ENCODE data around the gene DLG2.

The DLG2 gene

DNA sequence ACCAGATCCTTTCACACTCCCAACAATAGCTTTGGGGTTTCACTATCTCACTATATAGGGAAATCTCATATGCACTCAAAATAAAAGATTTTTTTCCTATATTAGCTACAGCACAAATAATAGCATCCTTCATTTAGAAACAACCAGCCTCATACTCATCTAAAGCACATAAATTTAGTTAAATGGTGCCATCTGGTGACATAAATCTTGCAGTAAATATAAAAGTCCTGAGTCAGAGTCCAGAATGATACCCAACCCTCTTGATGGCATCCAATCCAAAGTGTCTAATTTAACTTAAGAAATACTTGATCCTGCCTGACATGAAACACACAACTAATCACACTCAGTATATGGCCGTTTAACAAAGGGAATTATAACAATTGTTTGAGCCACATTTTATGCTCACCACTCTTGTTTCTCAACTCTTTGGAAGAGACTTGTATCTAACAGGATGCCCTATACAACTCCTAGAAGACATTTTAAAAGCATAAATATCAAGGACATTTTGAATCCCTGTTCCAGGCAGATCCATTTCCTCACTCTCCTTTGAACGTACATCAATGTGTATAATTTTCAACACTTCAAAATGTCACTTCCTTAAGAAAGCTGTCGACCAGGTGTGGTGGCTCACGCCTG, 36.2 kb downstream of the DLG2 start:
- DNase-seq (ENCODE audit: low read depth, low spot score): peak; percentile 10
- H3K4me3 ChIP-seq (ENCODE audit: low read length): no peak overlapping the region

- H3K4me3 ChIP-seq (ENCODE audit: low read length): no peak overlapping the region
- DNase-seq (ENCODE audit: low read depth, low spot score): no peak
These were observed 37.8 kb downstream of the DLG2 start for GRCh38 chr11:85589373-85589772.

DNA sequence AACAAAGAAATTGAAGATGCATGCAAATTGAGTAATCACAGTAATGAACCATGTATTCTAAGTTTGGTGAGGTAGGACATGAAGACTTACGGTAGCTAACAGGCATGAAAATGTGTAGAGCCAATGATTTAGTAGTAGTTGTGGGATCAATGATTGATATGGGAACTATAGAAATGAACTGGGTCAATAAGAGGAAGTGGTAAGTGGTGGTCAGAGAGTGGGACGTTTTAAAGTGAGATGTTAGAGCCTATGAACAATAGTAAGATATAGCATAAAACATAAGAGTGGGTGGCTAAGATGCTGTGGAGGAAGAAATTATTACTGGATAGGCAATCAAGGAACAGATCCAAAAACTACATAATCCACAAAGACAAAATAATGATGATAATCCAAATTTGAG, 45.0 kb downstream of the DLG2 start:
- no peak overlapping the region for H3K4me3 ChIP-seq (ENCODE audit: low read length)
- no peak for DNase-seq (ENCODE audit: low read depth, low spot score)

DNA sequence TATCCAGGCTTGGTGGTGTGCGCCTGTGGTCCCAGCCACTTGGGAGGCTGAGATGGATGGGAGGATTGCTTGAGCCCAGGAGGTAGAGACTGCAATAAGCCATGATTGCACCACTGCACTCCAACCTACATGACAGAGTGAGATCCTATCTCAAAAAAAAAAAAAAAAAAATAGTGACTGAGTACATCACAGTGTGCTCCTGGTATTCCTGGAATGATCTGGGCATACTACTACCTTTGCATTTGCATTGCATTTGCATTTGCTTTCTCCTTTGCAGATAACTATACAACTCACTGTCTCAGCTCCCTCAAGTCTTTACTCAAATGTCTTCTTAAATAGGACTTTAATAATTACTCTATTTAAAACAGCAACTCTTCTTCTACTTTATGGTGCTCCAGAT, 51.8 kb downstream of the DLG2 start:
- no peak for DNase-seq (ENCODE audit: low read depth, low spot score)
- no peak overlapping the region for H3K4me3 ChIP-seq (ENCODE audit: low read length)

- H3K4me3 ChIP-seq (ENCODE audit: low read length): no peak overlapping the region
- DNase-seq (ENCODE audit: low read depth, low spot score): no peak
These were observed 55.1 kb downstream of the DLG2 start for GRCh38 chr11:85572056-85572455.

- no peak for DNase-seq (ENCODE audit: low read depth, low spot score)
- H3K4me3 ChIP-seq (ENCODE audit: low read length): no peak overlapping the region
These were observed 57.6 kb downstream of the DLG2 start for GRCh38 chr11:85569525-85569924.

DNA sequence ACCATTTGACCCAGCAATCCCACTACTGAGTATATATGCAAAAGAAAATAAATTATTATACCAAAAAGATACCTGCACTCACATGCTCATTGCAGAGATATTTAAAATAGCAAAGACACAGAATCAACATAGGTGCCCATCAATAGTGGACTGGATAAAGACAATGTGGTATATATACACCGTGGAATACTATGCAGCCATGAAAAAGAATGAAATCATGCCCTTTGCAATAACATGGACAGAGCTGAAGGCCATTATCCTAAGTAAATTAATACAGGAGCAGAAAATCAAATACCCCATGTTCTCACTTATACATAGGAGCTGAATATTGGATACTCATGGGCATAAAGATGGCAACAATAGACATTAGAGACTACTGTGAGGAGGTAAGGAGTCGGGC, 68.7 kb downstream of the DLG2 start:
- no peak for DNase-seq (ENCODE audit: low read depth, low spot score)
- H3K4me3 ChIP-seq (ENCODE audit: low read length): no peak overlapping the region

DNA sequence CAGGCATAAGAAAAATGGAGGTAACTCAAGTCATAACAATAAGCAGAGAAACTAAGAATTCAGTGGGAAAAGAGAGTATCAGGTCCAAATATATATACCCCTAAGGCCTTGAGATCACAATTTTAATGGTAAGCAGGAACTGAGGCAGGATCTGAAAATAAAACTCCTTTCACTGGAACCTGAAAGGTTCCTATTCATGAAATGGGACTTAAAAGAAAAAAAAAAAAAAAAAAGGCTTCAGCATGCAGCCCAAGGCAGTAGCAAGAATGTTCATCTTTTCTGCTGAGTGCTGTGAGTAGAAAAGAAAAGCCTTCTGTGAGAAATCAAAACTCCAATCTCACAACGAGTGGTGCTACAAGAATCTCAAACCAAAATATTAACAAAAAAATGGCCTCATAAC, 75.3 kb downstream of the DLG2 start:
- no peak for DNase-seq (ENCODE audit: low read depth, low spot score)
- no peak overlapping the region for H3K4me3 ChIP-seq (ENCODE audit: low read length)

GRCh38 chr11:85541683-85542082, 85.5 kb downstream of the DLG2 start:
- no peak overlapping the region for H3K4me3 ChIP-seq (ENCODE audit: low read length)
- no peak for DNase-seq (ENCODE audit: low read depth, low spot score)

DNA sequence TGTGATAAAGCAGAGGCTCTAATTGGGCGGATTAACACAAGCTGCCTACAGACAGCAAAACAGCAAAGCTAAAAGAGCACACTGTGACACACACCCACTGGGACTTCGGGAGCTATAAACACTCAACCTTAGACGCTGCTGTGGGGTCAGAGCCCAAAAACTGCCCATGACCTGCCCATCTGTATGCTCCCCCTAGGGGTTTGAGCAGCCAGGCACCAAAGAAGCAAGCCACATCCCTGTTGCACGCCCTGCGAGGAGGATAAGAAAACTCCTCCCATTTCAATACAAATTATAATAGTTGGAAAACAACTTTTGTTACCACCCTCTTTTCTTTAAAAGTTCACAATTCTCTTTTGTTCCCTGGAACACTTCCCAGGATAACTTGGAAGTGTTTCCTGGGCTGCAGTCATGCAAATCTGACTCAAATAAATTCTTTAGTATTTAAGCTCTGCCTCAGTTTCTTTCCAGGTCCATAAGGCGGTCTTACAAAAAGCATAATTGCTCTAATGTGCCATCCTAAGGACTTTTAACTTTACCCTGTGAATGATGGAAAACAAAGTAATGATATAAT, 86.4 kb downstream of the DLG2 start:
- no peak for DNase-seq (ENCODE audit: low read depth, low spot score)
- no peak overlapping the region for H3K4me3 ChIP-seq (ENCODE audit: low read length)

DNA sequence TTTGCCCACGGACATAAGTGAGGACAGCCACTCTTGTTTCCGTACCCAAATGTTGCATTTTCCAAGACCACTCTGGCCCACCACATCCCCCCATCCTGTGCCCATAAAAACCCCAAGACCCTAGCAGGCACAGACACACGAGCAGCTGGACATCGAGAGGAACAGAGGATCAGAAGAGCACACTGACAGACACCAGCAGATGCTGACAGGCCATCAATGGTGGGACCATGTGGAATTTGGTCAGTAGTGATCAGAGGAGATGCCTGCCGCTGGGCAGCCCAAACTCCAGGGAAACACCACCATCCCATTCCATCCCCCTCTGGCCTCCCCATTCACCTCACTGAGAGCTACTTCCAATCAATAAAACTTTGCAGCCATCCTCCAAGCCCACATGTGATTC, 87.0 kb downstream of the DLG2 start:
- DNase-seq (ENCODE audit: low read depth, low spot score): no peak
- no peak overlapping the region for H3K4me3 ChIP-seq (ENCODE audit: low read length)

GRCh38 chr11:85539740-85540139, 87.4 kb downstream of the DLG2 start:
- no peak for DNase-seq (ENCODE audit: low read depth, low spot score)

GRCh38 chr11:85539029-85539689, 88.0 kb downstream of the DLG2 start:
- no peak overlapping the region for H3K4me3 ChIP-seq (ENCODE audit: low read length)
- DNase-seq (ENCODE audit: low read depth, low spot score): no peak

More at GRCh38 chr11:85539740-85540139, 87.4 kb downstream of the DLG2 start:
- H3K4me3 ChIP-seq (ENCODE audit: low read length): no peak overlapping the region

DNA sequence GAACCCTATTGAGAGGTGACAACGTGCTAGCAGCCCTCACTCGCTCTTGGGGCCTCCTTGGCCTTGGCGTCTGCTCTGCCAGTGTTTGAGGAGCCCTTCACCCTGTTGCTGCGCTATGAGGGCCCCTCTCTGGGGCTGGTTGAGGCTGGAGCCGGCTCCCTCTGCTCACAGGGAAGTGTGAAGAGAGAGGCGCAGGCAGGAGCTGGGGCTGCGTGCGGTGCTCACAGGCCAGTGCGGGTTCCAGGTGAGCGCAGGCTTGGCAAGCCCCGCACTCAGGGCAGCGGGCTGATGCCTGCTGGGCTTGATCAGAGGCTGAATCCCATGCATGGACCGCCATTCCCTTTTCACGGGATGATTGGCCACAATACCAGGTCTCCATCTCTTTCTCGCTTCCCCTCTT, 90.7 kb downstream of the DLG2 start:
- DNase-seq (ENCODE audit: low read depth, low spot score): no peak
- H3K4me3 ChIP-seq (ENCODE audit: low read length): no peak overlapping the region

DNA sequence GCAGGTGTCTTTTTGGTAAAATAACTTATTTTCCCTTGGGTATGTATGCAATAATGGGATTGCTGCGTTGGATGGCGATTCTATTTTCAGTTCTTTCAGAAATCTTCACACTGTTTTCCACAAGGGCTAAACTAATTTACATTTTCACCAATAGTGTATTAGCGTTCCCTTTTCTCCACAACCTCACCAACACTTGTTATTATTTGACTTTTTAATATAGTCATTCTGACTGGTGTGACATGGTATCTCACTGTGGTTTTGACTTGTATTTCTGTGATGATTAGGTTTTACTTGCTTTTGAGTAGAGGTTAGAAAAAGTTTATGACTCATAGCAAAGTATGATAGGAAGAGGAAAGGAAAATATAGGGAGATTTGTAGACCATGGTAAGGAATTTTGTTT, 92.3 kb downstream of the DLG2 start:
- no peak for DNase-seq (ENCODE audit: low read depth, low spot score)
- H3K4me3 ChIP-seq (ENCODE audit: low read length): no peak overlapping the region

DNA sequence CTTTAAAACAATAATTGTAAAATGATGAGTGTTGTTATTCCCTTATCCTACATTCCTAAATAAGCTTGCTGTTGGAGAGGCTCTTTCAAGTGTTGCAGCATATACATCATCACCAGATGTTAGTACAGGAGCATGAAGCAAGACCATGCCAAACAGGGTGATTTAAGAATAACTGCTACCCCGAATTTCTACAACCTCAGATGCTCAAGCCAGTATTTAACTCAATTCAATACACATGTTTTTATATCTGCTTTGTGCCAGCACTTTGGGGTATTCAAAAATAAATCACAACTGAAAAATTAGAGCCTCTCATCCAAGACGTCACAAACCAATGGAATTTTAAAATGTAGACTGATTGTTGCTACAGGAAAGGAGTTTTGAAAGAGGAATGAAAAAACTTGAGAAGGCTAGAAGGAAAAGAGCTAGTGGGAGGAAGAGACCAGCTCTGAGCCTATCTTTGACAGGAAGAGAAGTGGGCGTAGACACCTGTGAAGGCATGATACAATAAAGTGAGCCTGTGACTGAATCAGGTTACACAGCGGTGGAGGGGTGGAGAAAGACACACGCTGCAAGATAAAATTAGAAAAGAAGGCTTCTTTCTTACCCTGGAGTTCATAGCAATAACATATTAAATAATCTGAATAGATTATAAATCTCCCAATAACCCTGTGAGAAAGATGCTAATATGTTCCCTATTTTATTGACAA, 95.8 kb downstream of the DLG2 start:
- no peak overlapping the region for H3K4me3 ChIP-seq (ENCODE audit: low read length)
- DNase-seq (ENCODE audit: low read depth, low spot score): no peak

- no peak overlapping the region for H3K4me3 ChIP-seq (ENCODE audit: low read length)
These were observed 96.5 kb downstream of the DLG2 start for GRCh38 chr11:85530634-85531033.

DNA sequence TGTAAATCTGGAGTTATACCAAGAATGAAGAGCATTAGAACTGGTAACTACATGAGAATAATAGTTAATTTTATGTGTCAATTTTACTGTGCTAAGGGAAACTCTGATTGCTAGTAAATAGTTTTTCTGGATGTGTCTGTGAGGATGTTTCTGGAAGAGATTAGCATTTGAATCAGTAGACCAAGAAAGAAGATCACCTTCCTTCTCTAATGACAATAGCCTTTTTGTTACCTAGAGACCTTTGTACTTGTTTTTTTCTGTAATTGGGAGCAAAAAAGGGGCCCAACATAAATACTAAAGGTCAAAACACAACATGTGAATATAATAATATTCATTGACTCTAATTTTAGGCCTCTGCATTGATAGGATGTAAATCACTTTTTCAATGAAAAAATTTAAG, 100.6 kb downstream of the DLG2 start:
- DNase-seq (ENCODE audit: low read depth, low spot score): no peak
- no peak overlapping the region for H3K4me3 ChIP-seq (ENCODE audit: low read length)

More at GRCh38 chr11:85530634-85531033, 96.5 kb downstream of the DLG2 start:
- DNase-seq (ENCODE audit: low read depth, low spot score): no peak

- H3K4me3 ChIP-seq (ENCODE audit: low read length): no peak overlapping the region
- no peak for DNase-seq (ENCODE audit: low read depth, low spot score)
These were observed 101.5 kb downstream of the DLG2 start for GRCh38 chr11:85525686-85526085.

DNA sequence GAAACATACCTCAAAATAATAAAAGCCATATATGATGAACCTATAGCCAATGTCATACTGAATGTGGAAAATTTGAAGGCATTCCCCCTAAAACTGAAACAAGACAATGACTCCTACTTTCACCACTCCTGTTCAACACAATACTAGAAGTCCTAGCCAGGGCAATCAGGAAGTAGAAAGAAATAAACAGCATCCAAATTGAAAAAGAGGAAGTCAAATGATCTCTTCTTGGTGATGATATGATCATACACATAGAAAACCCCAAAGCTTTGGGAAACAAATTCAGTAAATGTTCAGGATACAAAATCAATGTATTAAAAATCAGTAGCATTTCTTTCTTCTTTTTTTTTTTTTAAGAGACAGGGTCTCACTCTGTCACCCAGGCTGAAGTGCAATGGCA, 109.9 kb downstream of the DLG2 start:
- no peak for DNase-seq (ENCODE audit: low read depth, low spot score)
- no peak overlapping the region for H3K4me3 ChIP-seq (ENCODE audit: low read length)
